PC-3 (cell line): Measurements from ENCODE around the gene ITFG2. TPM values are rescaled to one million over a fixed set of nuclear protein-coding genes. Genes with fewer than 3 reads are reported as not detected.

ENCODE experiments used
- ATAC-seq: fragments of 200-7000 bp; cut with Tn5 transposase; 2 replicates; pipeline ENCODE4 v1.9.1; 2020; ENCODE audit warnings: mild to moderate bottlenecking, moderate library complexity
- BruUV-seq: library from RNA; stranded (reverse); fragments of 400-500 nt; replicated peaks from 2 replicates; lab custom pipeline; 2021; lab: Mats Ljungman, UMichigan
- CTCF ChIA-PET: fragments of 300-600 bp; sonication (Branson Sonifier 250); formaldehyde crosslinking; loops from one replicate; lab custom pipeline; 2022; ENCODE audit warnings: antibody characterized with exemption; lab: Charles Lee
- POLR2A ChIA-PET: fragments of 300-600 bp; sonication (Branson Sonifier 250); formaldehyde crosslinking; loops from one replicate; lab custom pipeline; 2022; ENCODE audit warnings: antibody characterized with exemption; ENCODE audit not compliant: unreplicated experiment; lab: Charles Lee
- DNase-seq: peaks from one replicate; pipeline ENCODE4 v3.0.0-alpha.2; 2015
- H2AFZ ChIP-seq: fragments of 300-600 bp; sonication (generic); 2 replicates; pipeline ENCODE4 v1.6.0; 2016; ENCODE audit warnings: antibody characterized with exemption, low read length
- H3F3A ChIP-seq: fragments of 300-600 bp; sonication (generic); one replicate; pipeline ENCODE4 v1.6.0; 2017; ENCODE audit warnings: antibody characterized with exemption, low read length, control low read depth, mild to moderate bottlenecking; ENCODE audit not compliant: unreplicated experiment
- H3K27ac ChIP-seq: fragments of 300-600 bp; sonication (generic); 2 replicates; pipeline ENCODE4 v1.5.1; 2016; ENCODE audit warnings: mild to moderate bottlenecking, low read length
- H3K27me3 ChIP-seq: fragments of 300-600 bp; sonication (generic); 2 replicates; pipeline ENCODE4 v1.6.1; 2016; ENCODE audit warnings: low read length, mixed read lengths
- H3K36me3 ChIP-seq: fragments of 300-600 bp; sonication (generic); 2 replicates; pipeline ENCODE4 v1.6.1; 2016; ENCODE audit warnings: low read depth, mixed run types, low read length, mixed read lengths
- H3K4me1 ChIP-seq: fragments of 300-600 bp; sonication (generic); 2 replicates; pipeline ENCODE4 v1.5.1; 2016; ENCODE audit warnings: low read length; ENCODE audit not compliant: insufficient read depth
- H3K4me2 ChIP-seq: fragments of 300-600 bp; sonication (generic); 2 replicates; pipeline ENCODE4 v1.6.0; 2016; ENCODE audit warnings: low read length
- H3K4me3 ChIP-seq: fragments of 300-600 bp; sonication (generic); 2 replicates; pipeline ENCODE4 v1.5.1; 2016; ENCODE audit warnings: mild to moderate bottlenecking, low read length, mixed read lengths
- H3K79me2 ChIP-seq: fragments of 300-600 bp; sonication (generic); 2 replicates; pipeline ENCODE4 v1.6.1; 2017; ENCODE audit warnings: low read length, mixed read lengths
- H3K9ac ChIP-seq: fragments of 300-600 bp; sonication (generic); 2 replicates; pipeline ENCODE4 v1.6.0; 2016; ENCODE audit warnings: mild to moderate bottlenecking, low read length
- H3K9me2 ChIP-seq: fragments of 300-600 bp; sonication (generic); replicated peaks from 2 replicates; pipeline ENCODE4 v1.6.1; 2016; ENCODE audit warnings: mixed run types, low read length, mixed read lengths
- H3K9me3 ChIP-seq: fragments of 300-600 bp; sonication (generic); 2 replicates; pipeline ENCODE4 v1.6.1; 2016; ENCODE audit warnings: low read length, mixed read lengths
- H4K20me1 ChIP-seq: fragments of 300-600 bp; sonication (generic); 2 replicates; pipeline ENCODE4 v1.6.1; 2016; ENCODE audit warnings: low read length, mixed read lengths
- CTCF ChIP-seq: fragments of 300-600 bp; sonication (generic); conservative IDR thresholded peaks from 2 replicates; pipeline ENCODE4 v1.5.1; 2017; ENCODE audit warnings: antibody characterized with exemption, low read depth, mild to moderate bottlenecking, low read length
- EZH2 ChIP-seq: fragments of 300-600 bp; sonication (generic); IDR thresholded peaks from one replicate; pipeline ENCODE4 v1.6.1; 2017; ENCODE audit warnings: antibody characterized with exemption, mild to moderate bottlenecking, low read length; ENCODE audit not compliant: unreplicated experiment
- EZH2phosphoT487 ChIP-seq: fragments of 300-600 bp; sonication (generic); IDR thresholded peaks from 2 replicates; pipeline ENCODE4 v1.6.1; 2018; ENCODE audit warnings: mild to moderate bottlenecking, antibody characterized with exemption, low read length, borderline replicate concordance
- intact Hi-C: fragments of 100-400 bp; cut with micrococcal nuclease; formaldehyde crosslinking; loops from 2 replicates; pipeline ENCODE4 v1.9.0; 2023
- total RNA-seq: library from RNA; depleted of rRNA; stranded (reverse); fragments of >200 nt; gene quantifications from 2 replicates; pipeline ENCODE4 v1.2.3, GENCODE V29; 2014

Gene ITFG2
- total RNA-seq, 1 experiment from 2014 or later = 12.8 TPM

- intact Hi-C loops = no loop called here
- ATAC-seq (no peak), DNase-seq (no peak)
- no peaks in the 10 kb centered on the region for H3K9me2 ChIP-seq
- peaks cover 7% of the 10 kb centered on the region; the same call in 1 of the 2 replicates for H3K36me3 ChIP-seq
- TF ChIP-seq EZH2 (no peak), EZH2phosphoT487 (no peak), CTCF (no peak)
- H3K4me2 ChIP-seq = no peak overlapping the region
- H3K9ac ChIP-seq = no peak overlapping the region
- H4K20me1 ChIP-seq = no peaks in the 10 kb centered on the region
- no peaks in the 10 kb centered on the region for H3K9me3 ChIP-seq
- ChIA-PET CTCF (no interaction called here), POLR2A (no interaction called here)
- H3K79me2 ChIP-seq = no peaks in the 10 kb centered on the region
- H3K27ac ChIP-seq = no peak overlapping the region
- H3K4me1 ChIP-seq = no peaks in the 10 kb centered on the region
- H2AFZ ChIP-seq = no peak overlapping the region
- H3F3A ChIP-seq = no peaks in the 10 kb centered on the region
- no TSS peak for BruUV-seq
- H3K4me3 ChIP-seq = no peak overlapping the region
- H3K27me3 ChIP-seq = no peaks in the 10 kb centered on the region
Measured at GRCh38 chr12:2824541-2824940, 12.1 kb downstream of the ITFG2 start.

- intact Hi-C loops = no loop called here
- H3F3A ChIP-seq = no peaks in the 10 kb centered on the region
- TF ChIP-seq CTCF = no peak
- TF ChIP-seq EZH2phosphoT487 = no peak
- TF ChIP-seq EZH2 = no peak
- ChIA-PET POLR2A (no interaction called here), CTCF (no interaction called here)
- H2AFZ ChIP-seq = no peak overlapping the region
- H3K27me3 ChIP-seq = no peaks in the 10 kb centered on the region
- no TSS peak for BruUV-seq
- no peaks in the 10 kb centered on the region for H3K9me3 ChIP-seq
- no peak for DNase-seq
- H3K9ac ChIP-seq = no peak overlapping the region
- no peaks in the 10 kb centered on the region for H4K20me1 ChIP-seq
- H3K4me1 ChIP-seq = no peaks in the 10 kb centered on the region
- H3K4me3 ChIP-seq = no peak overlapping the region
- no peak overlapping the region for H3K27ac ChIP-seq
- no peak overlapping the region for H3K4me2 ChIP-seq
- no peak for ATAC-seq
- H3K9me2 ChIP-seq = no peaks in the 10 kb centered on the region
- H3K36me3 ChIP-seq = peaks cover 7% of the 10 kb centered on the region; the same call in 1 of the 2 replicates
- H3K79me2 ChIP-seq = no peaks in the 10 kb centered on the region
Measured at GRCh38 chr12:2825132-2825531, 12.7 kb downstream of the ITFG2 start.

GRCh38 chr12:2826036-2826435 is 13.6 kb downstream of the ITFG2 start:
- ATAC-seq = no peak
- H3K9me2 ChIP-seq = no peaks in the 10 kb centered on the region

More at GRCh38 chr12:2826036-2826435, 13.6 kb downstream of the ITFG2 start:
- no peak for DNase-seq
- TF ChIP-seq EZH2 (no peak), CTCF (no peak), EZH2phosphoT487 (no peak)
- Histone ChIP-seq H2AFZ (no peak overlapping the region), H3F3A (no peaks in the 10 kb centered on the region), H3K9ac (no peak overlapping the region), H3K4me1 (no peaks in the 10 kb centered on the region), H3K27ac (no peak overlapping the region), H3K27me3 (no peaks in the 10 kb centered on the region), H3K4me2 (no peak overlapping the region), H4K20me1 (no peaks in the 10 kb centered on the region), H3K4me3 (no peak overlapping the region), H3K79me2 (no peaks in the 10 kb centered on the region), H3K36me3 (peaks cover 7% of the 10 kb centered on the region; the same call in 1 of the 2 replicates), H3K9me3 (no peaks in the 10 kb centered on the region)
- BruUV-seq = no TSS peak
- intact Hi-C loops = no loop called here
- ChIA-PET CTCF (no interaction called here), POLR2A (no interaction called here)
